Neuronal stem cell (in vitro differentiated cells): ENCODE measurements around the gene GPC5.

Source experiments
- DNase-seq: peaks from one replicate; pipeline ENCODE4 v3.0.0-alpha.2; 2013; ENCODE audit warnings: low spot score
- H2AFZ ChIP-seq: one replicate; pipeline ENCODE4 v1.6.1; 2013; ENCODE audit warnings: mild to moderate bottlenecking, low read length, inconsistent platforms
- H2AK5ac ChIP-seq: 2 replicates; pipeline ENCODE4 v1.6.1; 2013; ENCODE audit warnings: low read depth, mild to moderate bottlenecking, inconsistent platforms, low read length, moderate library complexity, mixed read lengths
- H2BK120ac ChIP-seq: 2 replicates; pipeline ENCODE4 v1.6.1; 2013; ENCODE audit warnings: low read depth, mild to moderate bottlenecking, inconsistent platforms, low read length, moderate library complexity, mixed read lengths
- H2BK12ac ChIP-seq: one replicate; pipeline ENCODE4 v1.6.1; 2013; ENCODE audit warnings: low read length, inconsistent platforms
- H2BK15ac ChIP-seq: 2 replicates; pipeline ENCODE4 v1.6.1; 2013; ENCODE audit warnings: mild to moderate bottlenecking, low read length, inconsistent platforms, mixed read lengths
- H2BK5ac ChIP-seq: one replicate; pipeline ENCODE4 v1.6.1; 2013; ENCODE audit warnings: inconsistent platforms, mild to moderate bottlenecking, low read length, moderate library complexity
- H3K14ac ChIP-seq: one replicate; pipeline ENCODE4 v1.6.1; 2013; ENCODE audit warnings: low read length, inconsistent platforms
- H3K18ac ChIP-seq: 2 replicates; pipeline ENCODE4 v1.6.1; 2013; ENCODE audit warnings: low read length, inconsistent platforms
- H3K23ac ChIP-seq: 2 replicates; pipeline ENCODE4 v1.6.1; 2013; ENCODE audit warnings: low read depth, mild to moderate bottlenecking, mixed read lengths, low read length, inconsistent platforms; ENCODE audit not compliant: poor library complexity
- H3K27ac ChIP-seq: replicated peaks from 3 replicates; pipeline ENCODE4 v1.5.1; 2013; ENCODE audit warnings: low read length, inconsistent platforms
- H3K27me3 ChIP-seq, 3 experiments: 2 replicates each; pipeline ENCODE4 v1.6.1; 2013; ENCODE audit warnings: low read length in 3 of 3, mild to moderate bottlenecking in 2 of 3, inconsistent platforms in 1 of 3, low read depth in 1 of 3, mixed read lengths in 1 of 3, moderate library complexity in 1 of 3; ENCODE audit not compliant: control insufficient read depth in 3 of 3, insufficient read depth in 3 of 3
- H3K36me3 ChIP-seq, 2 donors: replicated peaks in 1 of 2; 2 replicates each; pipeline ENCODE4 v1.6.1; 2013; ENCODE audit warnings: low read length in 2 of 2; ENCODE audit not compliant: control insufficient read depth in 2 of 2, insufficient read depth in 2 of 2
- H3K4ac ChIP-seq: 2 replicates; pipeline ENCODE4 v1.6.1; 2013; ENCODE audit warnings: inconsistent platforms, mild to moderate bottlenecking, low read length, moderate library complexity
- H3K4me1 ChIP-seq, 2 donors: 1 replicate in 1 of 2; 2 replicates in 1 of 2; pipeline ENCODE4 v1.6.1; 2013; ENCODE audit warnings: low read length in 2 of 2, low read depth in 1 of 2; ENCODE audit not compliant: control insufficient read depth in 2 of 2, insufficient read depth in 1 of 2
- H3K4me2 ChIP-seq: one replicate; pipeline ENCODE4 v1.6.1; 2013; ENCODE audit warnings: mild to moderate bottlenecking, low read length, inconsistent platforms; ENCODE audit not compliant: insufficient read depth, poor library complexity, severe bottlenecking
- H3K4me3 ChIP-seq, 2 donors: 2 replicates each; pipeline ENCODE4 v1.5.1; 2013; ENCODE audit warnings: low read length in 2 of 2, mild to moderate bottlenecking in 2 of 2, inconsistent platforms in 1 of 2, moderate library complexity in 1 of 2
- H3K79me1 ChIP-seq: one replicate; pipeline ENCODE4 v1.6.1; 2013; ENCODE audit warnings: low read depth, mild to moderate bottlenecking, inconsistent platforms, low read length, moderate library complexity
- H3K9ac ChIP-seq: one replicate; pipeline ENCODE4 v1.6.1; 2013; ENCODE audit warnings: mild to moderate bottlenecking, low read depth, low read length, inconsistent platforms; ENCODE audit not compliant: poor library complexity
- H3K9me3 ChIP-seq, 2 donors: replicated peaks in 1 of 2; 2 replicates each; pipeline versions ENCODE3 to v1.6.1; 2013; ENCODE audit warnings: low read length in 2 of 2, mild to moderate bottlenecking in 2 of 2, inconsistent platforms in 1 of 2, low read depth in 1 of 2, mixed read lengths in 1 of 2, moderate library complexity in 1 of 2; ENCODE audit not compliant: control insufficient read depth in 2 of 2, insufficient read depth in 1 of 2
- H4K8ac ChIP-seq: one replicate; pipeline ENCODE4 v1.6.1; 2013; ENCODE audit warnings: low read depth, mild to moderate bottlenecking, inconsistent platforms, low read length, moderate library complexity
- H4K91ac ChIP-seq: one replicate; pipeline ENCODE4 v1.6.1; 2013; ENCODE audit warnings: low read length, low read depth, mild to moderate bottlenecking, inconsistent platforms; ENCODE audit not compliant: poor library complexity
- WGBS, 2 donors: extraction: QIAGEN DNeasy Blood & Tissue Kit; methylation state at CpG; one replicate each; pipeline ENCODE4 v1.1.7; 2013; ENCODE audit warnings: missing lambda C conversion rate in 2 of 2, mixed read lengths in 1 of 2; ENCODE audit not compliant: insufficient read length in 2 of 2, insufficient replicate concordance in 1 of 2; ENCODE audit errors: extremely low coverage in 2 of 2; 5-methylcytosine and 5-hydroxymethylcytosine counted together

Gene GPC5

GRCh38 chr13:91639330-91639729 is 240.9 kb downstream of the GPC5 start:
- no peak overlapping the region for H4K91ac ChIP-seq
- DNase-seq: no peak
- H3K27me3 ChIP-seq: no peaks in the 10 kb centered on the region
- no peak overlapping the region for H2BK12ac ChIP-seq
- no peak overlapping the region for H3K23ac ChIP-seq
- no peaks in the 10 kb centered on the region for H3K9me3 ChIP-seq
- no peak overlapping the region for H3K4me2 ChIP-seq
- H3K4me1 ChIP-seq: no peaks in the 10 kb centered on the region
- no peak overlapping the region for H3K4ac ChIP-seq
- H3K4me3 ChIP-seq: no peak overlapping the region
- H2BK15ac ChIP-seq: no peak overlapping the region
- H2BK5ac ChIP-seq: no peak overlapping the region
- H3K79me1 ChIP-seq: no peaks in the 10 kb centered on the region
- no peak overlapping the region for H2BK120ac ChIP-seq
- no peak overlapping the region for H2AK5ac ChIP-seq
- H3K9ac ChIP-seq: no peak overlapping the region
- WGBS, 2 donors: no CpG with 5 or more reads among the region's 5 CpGs
- H2AFZ ChIP-seq: no peak overlapping the region
- H3K36me3 ChIP-seq: no peaks in the 10 kb centered on the region
- no peak overlapping the region for H3K27ac ChIP-seq
- no peak overlapping the region for H3K14ac ChIP-seq
- no peak overlapping the region for H3K18ac ChIP-seq
- no peak overlapping the region for H4K8ac ChIP-seq

DNA sequence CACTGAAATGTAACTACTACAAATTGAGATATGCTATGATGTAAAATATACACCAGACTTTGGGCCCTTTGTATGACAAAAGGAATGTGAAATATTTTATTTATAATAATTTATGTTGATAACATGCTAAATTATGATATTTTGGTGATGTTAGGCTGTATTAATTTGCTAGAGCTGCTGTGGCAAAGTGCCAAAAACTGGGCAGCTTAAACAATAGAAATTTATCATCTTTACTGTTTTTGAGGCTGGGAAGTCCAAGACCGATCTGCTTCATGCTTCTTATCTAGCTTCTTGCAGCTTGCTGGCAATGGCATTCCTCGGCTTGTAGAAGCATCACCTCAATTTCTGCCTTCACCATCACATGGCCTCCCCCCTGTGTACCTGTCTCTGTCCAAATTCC is 245.0 kb downstream of the GPC5 start:
- Histone ChIP-seq H4K91ac (no peak overlapping the region), H3K9me3 (no peaks in the 10 kb centered on the region), H2AFZ (no peak overlapping the region), H3K4me1 (no peaks in the 10 kb centered on the region), H3K4ac (no peak overlapping the region), H3K36me3 (no peaks in the 10 kb centered on the region), H3K79me1 (no peaks in the 10 kb centered on the region), H2BK120ac (no peak overlapping the region), H3K14ac (no peak overlapping the region), H3K27me3 (no peaks in the 10 kb centered on the region), H3K18ac (no peak overlapping the region), H3K4me3 (no peak overlapping the region), H3K4me2 (no peak overlapping the region), H3K23ac (no peak overlapping the region), H3K27ac (no peak overlapping the region), H2BK15ac (no peak overlapping the region), H2BK5ac (no peak overlapping the region), H3K9ac (no peak overlapping the region), H2BK12ac (no peak overlapping the region), H2AK5ac (no peak overlapping the region), H4K8ac (no peak overlapping the region)
- no peak for DNase-seq
- WGBS, 2 donors: no CpG with 5 or more reads among the region's 2 CpGs

GRCh38 chr13:91644806-91645205 is 246.4 kb downstream of the GPC5 start:
- no peak overlapping the region for H3K9ac ChIP-seq
- no peak overlapping the region for H3K27ac ChIP-seq
- H4K8ac ChIP-seq: no peak overlapping the region
- no peak overlapping the region for H4K91ac ChIP-seq
- no peaks in the 10 kb centered on the region for H3K27me3 ChIP-seq
- no peak overlapping the region for H2BK12ac ChIP-seq
- H3K36me3 ChIP-seq: no peaks in the 10 kb centered on the region
- no peak overlapping the region for H2BK120ac ChIP-seq
- no peak overlapping the region for H3K4me2 ChIP-seq
- H2BK5ac ChIP-seq: no peak overlapping the region
- no peaks in the 10 kb centered on the region for H3K79me1 ChIP-seq
- H2AFZ ChIP-seq: no peak overlapping the region
- no peaks in the 10 kb centered on the region for H3K4me1 ChIP-seq
- H3K18ac ChIP-seq: no peak overlapping the region
- DNase-seq: no peak
- no peak overlapping the region for H3K14ac ChIP-seq
- no peak overlapping the region for H2AK5ac ChIP-seq
- H2BK15ac ChIP-seq: no peak overlapping the region
- H3K4ac ChIP-seq: no peak overlapping the region
- H3K23ac ChIP-seq: no peak overlapping the region
- no peak overlapping the region for H3K4me3 ChIP-seq
- no peaks in the 10 kb centered on the region for H3K9me3 ChIP-seq

- DNase-seq: peak; percentile 15
- no CpG with 5 or more reads among the region's 3 CpGs for WGBS, 2 donors
- no peaks in the 10 kb centered on the region for H3K4me1 ChIP-seq
- no peak overlapping the region for H3K4ac ChIP-seq
- no peak overlapping the region for H2AK5ac ChIP-seq
- H2BK12ac ChIP-seq: no peak overlapping the region
- H3K4me2 ChIP-seq: no peak overlapping the region
- no peaks in the 10 kb centered on the region for H3K36me3 ChIP-seq
- no peak overlapping the region for H2BK15ac ChIP-seq
- H3K14ac ChIP-seq: no peak overlapping the region
- H3K9ac ChIP-seq: no peak overlapping the region
- no peaks in the 10 kb centered on the region for H3K27me3 ChIP-seq
- no peak overlapping the region for H3K27ac ChIP-seq
- no peak overlapping the region for H3K18ac ChIP-seq
- H3K79me1 ChIP-seq: no peaks in the 10 kb centered on the region
- H3K9me3 ChIP-seq: no peaks in the 10 kb centered on the region
- no peak overlapping the region for H2AFZ ChIP-seq
- H4K8ac ChIP-seq: no peak overlapping the region
- no peak overlapping the region for H3K23ac ChIP-seq
- H2BK120ac ChIP-seq: no peak overlapping the region
- H3K4me3 ChIP-seq: no peak overlapping the region
- no peak overlapping the region for H4K91ac ChIP-seq
- peak overlapping the region; percentile 66 for H2BK5ac ChIP-seq
Measured at GRCh38 chr13:91647361-91647990, 249.1 kb downstream of the GPC5 start.
